MCF 10A (cell line): ENCODE measurements around the gene MAGEA4. TPM values are rescaled to one million over a fixed set of nuclear protein-coding genes. Genes with fewer than 3 reads are reported as not detected.

Experiments
- BruUV-seq: library from RNA; stranded (reverse); fragments of 400-500 nt; replicated peaks from 2 replicates; lab custom pipeline; 2021; lab: Mats Ljungman, UMichigan
- CTCF ChIA-PET: fragments of 300-600 bp; sonication (Branson Sonifier 250); formaldehyde crosslinking; extraction: SDS; loops from one replicate; lab custom pipeline; 2021; ENCODE audit warnings: antibody characterized with exemption, inconsistent platforms; lab: Yijun Ruan, JAX
- POLR2A ChIA-PET: fragments of 300-600, 350-650 bp; sonication (Branson Sonifier 250); formaldehyde crosslinking; extraction: SDS; loops from one replicate; lab custom pipeline; 2020; ENCODE audit warnings: antibody characterized with exemption, inconsistent platforms; lab: Yijun Ruan, JAX
- DNase-seq: peaks from one replicate; pipeline ENCODE4 v3.0.0-alpha.2; 2018; ENCODE audit not compliant: unreplicated experiment
- H3K27ac Mint-ChIP-seq: one replicate; pipeline ENCODE4 v1.8.0; 2022; ENCODE audit warnings: mild to moderate bottlenecking, low read depth, mixed read lengths; ENCODE audit not compliant: unreplicated experiment
- H3K27me3 Mint-ChIP-seq: one replicate; pipeline ENCODE4 v1.8.0; 2022; ENCODE audit warnings: mixed read lengths; ENCODE audit not compliant: insufficient read depth, unreplicated experiment
- H3K36me3 Mint-ChIP-seq: one replicate; pipeline ENCODE4 v1.8.0; 2022; ENCODE audit warnings: mild to moderate bottlenecking, moderate library complexity, mixed read lengths; ENCODE audit not compliant: insufficient read depth, unreplicated experiment
- H3K4me1 Mint-ChIP-seq: one replicate; pipeline ENCODE4 v1.8.0; 2022; ENCODE audit warnings: mixed read lengths; ENCODE audit not compliant: insufficient read depth, unreplicated experiment
- H3K4me3 Mint-ChIP-seq: one replicate; pipeline ENCODE4 v1.8.0; 2022; ENCODE audit warnings: mild to moderate bottlenecking, moderate library complexity, mixed read lengths; ENCODE audit not compliant: unreplicated experiment
- H3K9me3 Mint-ChIP-seq: one replicate; pipeline ENCODE4 v1.8.0; 2022; ENCODE audit warnings: mixed read lengths; ENCODE audit not compliant: unreplicated experiment
- intact Hi-C: fragments of 100-400 bp; cut with micrococcal nuclease; formaldehyde crosslinking; loops from 2 replicates; pipeline ENCODE4 v1.14.1; 2022
- total RNA-seq: library from RNA; stranded (reverse); gene quantifications from 2 replicates; pipeline ENCODE4 v1.2.3, GENCODE V29; 2022
- TF ChIP-seq, protein P1 (sequence below): fragments of 200-600 bp; IDR thresholded peaks from one replicate; pipeline ENCODE4 v1.8.0; 2022; ENCODE audit warnings: antibody characterized with exemption, mild to moderate bottlenecking; ENCODE audit not compliant: unreplicated experiment

Gene MAGEA4
- total RNA-seq, 1 experiment from 2014 or later = not detected

DNA sequence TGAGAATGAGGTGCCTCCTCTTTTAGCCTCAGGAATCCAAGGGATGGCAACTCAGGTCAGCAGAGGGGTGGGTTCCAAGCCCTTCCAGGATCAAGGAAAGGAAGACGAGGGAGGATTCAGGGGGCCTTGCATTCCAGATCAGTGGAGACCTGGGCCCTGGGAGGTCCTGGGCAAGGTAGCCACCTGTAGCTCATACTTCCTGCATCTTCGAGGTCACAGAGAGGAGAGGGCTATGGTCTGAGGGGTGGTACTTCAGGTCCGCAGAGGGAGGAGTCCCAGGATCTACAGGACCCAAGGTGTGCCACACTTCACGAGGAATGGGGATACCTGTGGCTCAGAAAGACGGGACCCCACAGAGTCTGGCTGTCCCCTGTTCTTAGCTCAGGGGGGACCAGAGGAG lies 9.2 kb downstream of the MAGEA4 start:
- H3K27me3 Mint-ChIP-seq = no peaks in the 10 kb centered on the region
- CTCF ChIA-PET = no interaction called here
- no peaks in the 10 kb centered on the region for H3K9me3 Mint-ChIP-seq
- no peak overlapping the region for H3K4me3 Mint-ChIP-seq
- intact Hi-C loops = no loop called here
- no TSS peak for BruUV-seq
- no peak for DNase-seq
- H3K27ac Mint-ChIP-seq = no peak overlapping the region
- POLR2A ChIA-PET = no interaction called here
- TF ChIP-seq, protein P1, sequence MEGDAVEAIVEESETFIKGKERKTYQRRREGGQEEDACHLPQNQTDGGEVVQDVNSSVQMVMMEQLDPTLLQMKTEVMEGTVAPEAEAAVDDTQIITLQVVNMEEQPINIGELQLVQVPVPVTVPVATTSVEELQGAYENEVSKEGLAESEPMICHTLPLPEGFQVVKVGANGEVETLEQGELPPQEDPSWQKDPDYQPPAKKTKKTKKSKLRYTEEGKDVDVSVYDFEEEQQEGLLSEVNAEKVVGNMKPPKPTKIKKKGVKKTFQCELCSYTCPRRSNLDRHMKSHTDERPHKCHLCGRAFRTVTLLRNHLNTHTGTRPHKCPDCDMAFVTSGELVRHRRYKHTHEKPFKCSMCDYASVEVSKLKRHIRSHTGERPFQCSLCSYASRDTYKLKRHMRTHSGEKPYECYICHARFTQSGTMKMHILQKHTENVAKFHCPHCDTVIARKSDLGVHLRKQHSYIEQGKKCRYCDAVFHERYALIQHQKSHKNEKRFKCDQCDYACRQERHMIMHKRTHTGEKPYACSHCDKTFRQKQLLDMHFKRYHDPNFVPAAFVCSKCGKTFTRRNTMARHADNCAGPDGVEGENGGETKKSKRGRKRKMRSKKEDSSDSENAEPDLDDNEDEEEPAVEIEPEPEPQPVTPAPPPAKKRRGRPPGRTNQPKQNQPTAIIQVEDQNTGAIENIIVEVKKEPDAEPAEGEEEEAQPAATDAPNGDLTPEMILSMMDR = no peak
- H3K36me3 Mint-ChIP-seq = no peaks in the 10 kb centered on the region
- H3K4me1 Mint-ChIP-seq = no peaks in the 10 kb centered on the region

DNA sequence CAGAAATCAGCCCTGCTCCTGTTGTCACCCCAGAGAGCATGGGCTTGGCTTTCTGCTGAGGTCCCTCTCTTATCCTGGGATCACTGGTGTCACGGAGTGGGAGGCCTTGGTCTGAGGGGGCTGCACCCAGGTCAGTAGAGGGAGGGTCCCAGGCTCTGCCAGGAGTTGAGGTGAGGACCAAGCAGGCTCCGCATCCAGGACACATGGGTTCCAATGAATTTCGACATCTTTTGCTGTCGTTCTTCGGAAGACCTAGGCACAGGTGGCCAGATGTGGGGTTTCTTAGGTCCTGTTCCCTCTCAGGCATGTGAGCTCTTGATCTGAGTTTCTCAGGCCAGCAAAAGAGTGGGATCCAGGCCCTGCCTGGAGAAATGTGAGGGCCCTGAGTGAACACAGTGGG lies 10.0 kb downstream of the MAGEA4 start:
- intact Hi-C loops = no loop called here
- Mint-ChIP-seq H3K9me3 (no peaks in the 10 kb centered on the region), H3K27me3 (no peaks in the 10 kb centered on the region), H3K36me3 (no peaks in the 10 kb centered on the region), H3K4me1 (no peaks in the 10 kb centered on the region), H3K4me3 (no peak overlapping the region), H3K27ac (no peak overlapping the region)
- CTCF ChIA-PET = no interaction called here
- TF ChIP-seq, protein P1 = no peak
- POLR2A ChIA-PET = no interaction called here
- no peak for DNase-seq
- BruUV-seq = no TSS peak

DNA sequence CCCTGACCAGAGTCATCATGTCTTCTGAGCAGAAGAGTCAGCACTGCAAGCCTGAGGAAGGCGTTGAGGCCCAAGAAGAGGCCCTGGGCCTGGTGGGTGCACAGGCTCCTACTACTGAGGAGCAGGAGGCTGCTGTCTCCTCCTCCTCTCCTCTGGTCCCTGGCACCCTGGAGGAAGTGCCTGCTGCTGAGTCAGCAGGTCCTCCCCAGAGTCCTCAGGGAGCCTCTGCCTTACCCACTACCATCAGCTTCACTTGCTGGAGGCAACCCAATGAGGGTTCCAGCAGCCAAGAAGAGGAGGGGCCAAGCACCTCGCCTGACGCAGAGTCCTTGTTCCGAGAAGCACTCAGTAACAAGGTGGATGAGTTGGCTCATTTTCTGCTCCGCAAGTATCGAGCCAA lies 11.0 kb downstream of the MAGEA4 start:
- TF ChIP-seq, protein P1 = no peak
- Mint-ChIP-seq H3K27ac (no peak overlapping the region), H3K9me3 (no peaks in the 10 kb centered on the region), H3K4me3 (no peak overlapping the region), H3K27me3 (no peaks in the 10 kb centered on the region), H3K36me3 (no peaks in the 10 kb centered on the region), H3K4me1 (no peaks in the 10 kb centered on the region)
- intact Hi-C loops = no loop called here
- CTCF ChIA-PET = no interaction called here
- DNase-seq = no peak
- POLR2A ChIA-PET = no interaction called here
- no TSS peak for BruUV-seq

DNA sequence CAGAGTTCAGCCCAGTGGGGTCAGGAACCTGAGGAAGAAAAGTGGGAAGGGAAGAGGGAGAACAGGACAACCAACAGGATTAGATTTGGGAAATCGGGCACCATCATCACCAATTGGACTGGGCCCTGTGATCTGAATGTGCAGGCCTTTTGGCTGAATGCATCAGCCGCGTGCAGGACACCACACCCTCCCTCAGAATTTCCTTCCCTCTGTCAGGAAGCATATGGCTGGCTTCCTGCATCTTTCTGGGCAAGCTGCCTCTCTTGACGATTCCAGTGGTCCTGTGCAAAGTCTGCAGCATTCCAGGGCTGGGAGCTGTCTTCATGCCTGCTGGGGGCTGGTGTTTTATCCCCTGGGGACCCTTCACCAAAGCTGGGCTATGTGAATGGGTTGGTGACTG lies 16.4 kb downstream of the MAGEA4 start:
- Mint-ChIP-seq H3K36me3 (no peaks in the 10 kb centered on the region), H3K9me3 (peaks cover 9% of the 10 kb centered on the region), H3K27ac (no peak overlapping the region), H3K4me3 (no peak overlapping the region), H3K4me1 (no peaks in the 10 kb centered on the region), H3K27me3 (no peaks in the 10 kb centered on the region)
- DNase-seq = no peak
- POLR2A ChIA-PET = no interaction called here
- intact Hi-C loops = no loop called here
- CTCF ChIA-PET = no interaction called here
- no TSS peak for BruUV-seq
- TF ChIP-seq, protein P1 = no peak
